Pancreas (tissue), 10 donors: Measurements from ENCODE around the gene NOC3L. TPM values are rescaled to one million over a fixed set of nuclear protein-coding genes. Genes with fewer than 3 reads are reported as not detected.

Source experiments
- ATAC-seq, 4 donors: fragments of 200-7000 bp; cut with Tn5 transposase; one replicate each; pipeline versions ENCODE4 v1.8.0 to v1.9.1; 2020; ENCODE audit warnings: mild to moderate bottlenecking in 4 of 4, moderate library complexity in 4 of 4
- DNase-seq, 6 donors: peaks; one replicate each; pipeline ENCODE4 v3.0.0-alpha.2; 2020
- FAIRE-seq: peaks from 2 replicates; lab custom pipeline; 2012; peaks lifted over from hg19 to GRCh38; lab: Jason Lieb, UNC
- H3K27ac ChIP-seq, 4 donors: fragments of 200-600 bp; sonication (generic); 1 replicate in 3 of 4; 2 replicates in 1 of 4; pipeline versions ENCODE4 v1.5.0 to v1.8.0; 2020
- H3K27me3 ChIP-seq, 4 donors: fragments of 200-600 bp; one replicate each; pipeline ENCODE4 v1.8.0; 2021
- H3K36me3 ChIP-seq, 3 donors: fragments of 200-600 bp; sonication (generic) in 1 of 3; one replicate each; pipeline versions ENCODE4 v1.5.0 to v1.8.0; 2020 to 2021
- H3K4me1 ChIP-seq, 3 donors: fragments of 200-600 bp; one replicate each; pipeline ENCODE4 v1.8.0; 2021
- H3K4me3 ChIP-seq, 4 donors: fragments of 200-600 bp; sonication (generic) in 2 of 4; one replicate each; pipeline versions ENCODE4 v1.5.0 to v1.8.0; 2020 to 2021
- H3K9me3 ChIP-seq, 4 donors: fragments of 200-600 bp; one replicate each; pipeline ENCODE4 v1.8.0; 2021
- WGBS, 2 donors: extraction: QIAGEN DNeasy Blood & Tissue Kit; methylation state at CpG; one replicate each; pipeline ENCODE4 v1.1.7; 2013; 5-methylcytosine and 5-hydroxymethylcytosine counted together
- intact Hi-C, 3 donors: fragments of 100-400 bp; cut with DNase I; formaldehyde crosslinking; loops; one replicate each; pipeline versions ENCODE4 v1.11.1 to v1.14.2; 2022
- polyA plus RNA-seq, 2 donors: library from polyadenylated mRNA; stranded (reverse); fragments of 200-250 nt; gene quantifications; one replicate each; pipeline ENCODE4 v1.2.3, GENCODE V29; 2013
- total RNA-seq, 6 donors: library from RNA; stranded (reverse); fragmentation: NEBNext Ultra II Directional in 4 of 6; extraction: Animal tissue kit (Norgen Biotek cat#: 25700) in 4 of 6; gene quantifications; one replicate each; pipeline versions ENCODE4 v1.2.1 to v1.2.4, GENCODE V29; 2021 to 2023
- TF ChIP-seq, protein P1 (sequence below), 4 donors: fragments of 200-600 bp; sonication (generic) in 3 of 4; IDR thresholded peaks; one replicate each; pipeline versions ENCODE4 v1.5.0 to v1.8.0; 2021; ENCODE audit warnings: antibody characterized with exemption in 4 of 4
- donor health status: healthy with polysubstance abuse.
- donor health status: DM: no; HTN: no; CAD: no; lungs with moderate emphysema.
- donor health status: DM: no; HTN: no; CAD: no.
- donor health status: control.
- donor health status: control.
- donor health status: Bipolar disorder and iron deficiency.
- donor health status: DM: yes; HTN: yes; CAD: no.
- donor health status: DM: no; HTN: no; CAD: no.
- donor health status: DM: no; HTN: no; CAD: no.
- donor health status: DM: yes; HTN: yes; CAD: no.

NOC3L gene
- total and polyA plus RNA-seq, 8 donors = 3.3 to 9.4 (median 6.1) TPM

DNA sequence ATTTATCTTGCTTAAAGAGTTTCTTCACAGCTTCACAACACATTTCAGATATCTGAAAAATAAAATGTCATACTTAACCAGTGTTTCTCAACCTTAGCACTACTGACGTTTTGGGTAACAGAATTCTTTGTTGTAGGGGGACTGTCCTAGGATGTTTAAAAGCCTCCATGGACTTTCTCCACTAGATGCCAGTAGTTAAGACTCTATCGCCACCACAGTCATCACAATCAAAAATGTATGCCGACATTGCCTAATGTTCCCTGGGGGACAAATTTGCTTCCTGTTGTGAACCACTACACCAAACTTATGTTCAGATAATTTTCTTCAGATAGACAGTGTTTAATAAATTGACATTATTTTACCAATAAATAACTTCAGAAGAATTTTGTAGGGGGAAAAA is 13.4 kb downstream of the NOC3L start:
- 68% methylated on average over 3 of the region's 3 CpGs for WGBS, 2 donors

DNA sequence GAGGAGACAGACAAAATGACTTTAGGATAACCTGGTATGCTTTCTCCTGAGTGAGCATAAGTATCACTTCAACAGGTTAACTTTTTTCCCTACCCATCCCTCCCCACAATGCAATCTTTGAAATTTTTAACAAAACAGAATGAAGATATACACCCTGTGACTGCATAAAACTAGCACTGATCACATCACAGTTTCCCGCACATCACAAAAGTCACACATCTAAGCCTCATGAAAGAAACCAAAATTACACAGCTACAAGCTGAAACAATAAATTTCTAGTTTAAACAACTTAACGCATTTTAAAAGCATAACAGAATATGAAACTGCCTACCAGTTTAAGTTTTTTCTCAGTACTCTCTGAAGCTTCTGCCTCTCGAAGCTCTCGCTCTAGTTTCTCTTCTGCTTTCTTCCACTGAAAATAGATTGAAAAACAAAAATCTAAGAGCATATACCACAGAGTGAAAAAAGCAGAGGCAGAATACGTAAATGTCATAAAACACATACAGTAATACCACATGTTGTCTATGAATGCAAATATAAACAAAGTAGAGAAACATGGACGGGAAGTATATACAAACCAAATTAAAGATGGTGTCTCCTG is 18.1 kb downstream of the NOC3L start:
- intact Hi-C loops = no loop called here
- Histone ChIP-seq H3K9me3 (no peaks in the 10 kb centered on the region), H3K4me1 (no peaks in the 10 kb centered on the region), H3K36me3 (peaks cover 0 to 11% (median 7%) of the 10 kb centered on the region in 3 donors), H3K27ac (no peak overlapping the region), H3K4me3 (no peak overlapping the region), H3K27me3 (no peaks in the 10 kb centered on the region)
- ATAC-seq = no peak
- TF ChIP-seq, protein P1, sequence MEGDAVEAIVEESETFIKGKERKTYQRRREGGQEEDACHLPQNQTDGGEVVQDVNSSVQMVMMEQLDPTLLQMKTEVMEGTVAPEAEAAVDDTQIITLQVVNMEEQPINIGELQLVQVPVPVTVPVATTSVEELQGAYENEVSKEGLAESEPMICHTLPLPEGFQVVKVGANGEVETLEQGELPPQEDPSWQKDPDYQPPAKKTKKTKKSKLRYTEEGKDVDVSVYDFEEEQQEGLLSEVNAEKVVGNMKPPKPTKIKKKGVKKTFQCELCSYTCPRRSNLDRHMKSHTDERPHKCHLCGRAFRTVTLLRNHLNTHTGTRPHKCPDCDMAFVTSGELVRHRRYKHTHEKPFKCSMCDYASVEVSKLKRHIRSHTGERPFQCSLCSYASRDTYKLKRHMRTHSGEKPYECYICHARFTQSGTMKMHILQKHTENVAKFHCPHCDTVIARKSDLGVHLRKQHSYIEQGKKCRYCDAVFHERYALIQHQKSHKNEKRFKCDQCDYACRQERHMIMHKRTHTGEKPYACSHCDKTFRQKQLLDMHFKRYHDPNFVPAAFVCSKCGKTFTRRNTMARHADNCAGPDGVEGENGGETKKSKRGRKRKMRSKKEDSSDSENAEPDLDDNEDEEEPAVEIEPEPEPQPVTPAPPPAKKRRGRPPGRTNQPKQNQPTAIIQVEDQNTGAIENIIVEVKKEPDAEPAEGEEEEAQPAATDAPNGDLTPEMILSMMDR (IDR thresholded peaks at IDR 0.05) = no peak
- no peak for FAIRE-seq
- no peak for DNase-seq
- 93 to 95% methylated on average over 6 of the region's 6 CpGs for WGBS, 2 donors

More for the DNA sequence above, 13.4 kb downstream of the NOC3L start:
- H3K27ac ChIP-seq = no peak overlapping the region
- DNase-seq (no peak), ATAC-seq (no peak), FAIRE-seq (no peak)
- intact Hi-C loops = no loop called here
- TF ChIP-seq, protein P1 (IDR thresholded peaks at IDR 0.05) = no peak
- H3K4me1 ChIP-seq = no peaks in the 10 kb centered on the region
- H3K36me3 ChIP-seq = peaks cover 0 to 23% (median 7%) of the 10 kb centered on the region in 3 donors
- H3K9me3 ChIP-seq = no peaks in the 10 kb centered on the region
- no peak overlapping the region for H3K4me3 ChIP-seq
- no peaks in the 10 kb centered on the region for H3K27me3 ChIP-seq

DNA sequence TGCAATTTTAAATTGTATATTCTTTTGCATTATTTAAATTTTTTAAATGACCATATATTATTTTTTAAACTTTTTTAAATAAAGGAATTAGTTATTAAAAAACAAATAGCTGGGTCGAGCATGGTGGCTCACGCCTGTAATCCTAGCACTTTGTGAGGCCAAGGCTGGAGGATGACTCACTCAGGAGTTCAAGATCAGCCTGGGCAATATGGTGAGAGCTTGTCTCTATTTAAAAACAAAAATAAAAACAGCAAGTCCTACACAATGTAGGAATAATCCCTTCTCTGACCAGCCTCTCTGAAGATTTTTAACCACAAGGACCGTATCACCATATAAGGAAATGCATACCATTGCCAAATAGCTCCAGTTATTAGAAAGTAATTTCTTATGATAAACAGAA is 19.6 kb downstream of the NOC3L start:
- WGBS, 2 donors = 88 to 90% methylated on average over 3 of the region's 3 CpGs
- FAIRE-seq (no peak), DNase-seq (no peak), ATAC-seq (no peak)
- Histone ChIP-seq H3K4me1 (no peaks in the 10 kb centered on the region), H3K27ac (no peak overlapping the region), H3K27me3 (no peaks in the 10 kb centered on the region), H3K4me3 (no peak overlapping the region), H3K36me3 (peaks cover 0 to 17% (median 9%) of the 10 kb centered on the region in 3 donors), H3K9me3 (no peaks in the 10 kb centered on the region)
- TF ChIP-seq, protein P1 (IDR thresholded peaks at IDR 0.05) = no peak
- intact Hi-C loops = no loop called here

DNA sequence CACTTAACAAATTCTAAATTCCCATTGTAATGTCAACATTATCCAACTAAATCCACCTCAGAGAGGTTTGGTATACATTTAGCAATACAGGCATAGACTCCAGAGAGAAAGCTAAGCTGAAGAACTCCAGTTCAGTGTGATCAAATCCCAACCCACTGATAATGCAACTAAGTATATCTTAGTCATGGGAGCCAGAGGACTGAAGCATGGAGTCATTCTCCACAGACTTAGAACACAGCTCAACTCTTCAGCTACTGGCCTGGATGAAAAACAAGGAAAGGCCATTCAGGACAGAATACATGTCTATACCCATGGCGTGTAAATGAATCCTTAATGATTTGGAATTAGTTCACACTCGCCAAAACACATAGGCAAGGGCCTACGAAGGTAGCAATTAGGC is 27.9 kb downstream of the NOC3L start:
- H3K36me3 ChIP-seq = peaks cover 3 to 39% (median 8%) of the 10 kb centered on the region in 3 donors
- no peaks in the 10 kb centered on the region for H3K27me3 ChIP-seq
- H3K9me3 ChIP-seq = no peaks in the 10 kb centered on the region
- DNase-seq = no peak
- H3K4me3 ChIP-seq = no peak overlapping the region
- no peak for FAIRE-seq
- no peak for ATAC-seq
- intact Hi-C loops = no loop called here
- TF ChIP-seq, protein P1 (IDR thresholded peaks at IDR 0.05) = no peak
- 93 to 95% methylated on average over 3 of the region's 3 CpGs for whole genome bisulfite sequencing, 2 donors
- no peak overlapping the region for H3K27ac ChIP-seq
- no peaks in the 10 kb centered on the region for H3K4me1 ChIP-seq

DNA sequence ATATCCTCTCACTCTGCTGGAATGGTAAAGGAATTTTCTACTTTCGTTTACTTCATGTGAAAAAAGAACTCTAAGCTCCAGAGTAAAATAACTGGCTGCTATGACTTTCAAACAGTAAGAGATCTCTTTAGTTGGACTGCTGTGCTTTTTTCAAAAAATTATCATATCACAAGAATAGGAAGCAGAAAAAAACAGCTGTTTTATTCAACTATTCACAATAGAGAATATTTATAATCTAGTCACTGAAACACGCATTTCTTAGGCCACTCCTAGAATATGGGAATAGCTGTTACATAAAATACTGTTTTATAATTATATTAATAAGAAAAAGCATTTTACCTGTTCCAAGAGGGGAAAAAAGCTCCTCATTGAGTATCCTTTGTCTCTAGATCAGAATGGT is 29.7 kb downstream of the NOC3L start:
- Histone ChIP-seq H3K4me3 (no peak overlapping the region), H3K27ac (no peak overlapping the region), H3K36me3 (peaks cover 3 to 31% (median 8%) of the 10 kb centered on the region in 3 donors), H3K9me3 (no peaks in the 10 kb centered on the region), H3K27me3 (no peaks in the 10 kb centered on the region), H3K4me1 (no peaks in the 10 kb centered on the region)
- TF ChIP-seq, protein P1 (IDR thresholded peaks at IDR 0.05) = no peak
- intact Hi-C loops = no loop called here
- FAIRE-seq (no peak), DNase-seq (no peak), ATAC-seq (no peak)
- WGBS, 2 donors = 81 to 89% methylated on average over 2 of the region's 2 CpGs
